ENCODE results near the gene CLPSL2.

CLPSL2 gene

DNA sequence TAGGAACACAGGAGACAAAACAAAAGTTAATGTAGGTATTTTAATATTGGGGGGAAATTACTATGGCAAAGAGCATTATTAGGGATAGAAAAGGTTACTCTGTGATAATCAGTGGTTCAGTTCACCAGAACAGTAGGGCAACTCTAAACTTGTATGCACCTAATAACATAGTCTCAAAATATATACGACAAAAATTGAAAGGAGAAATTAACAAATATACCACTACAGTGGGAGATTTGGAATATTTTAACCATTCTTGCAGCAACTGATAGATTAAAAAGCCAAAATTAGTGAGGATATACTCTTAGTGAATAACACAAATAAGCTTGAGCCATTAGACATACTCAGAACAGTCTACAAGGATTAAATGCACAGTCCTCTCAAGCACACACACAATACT, 28.5 kb upstream of the CLPSL2 start:
- TF ChIP-seq, protein P1, sequence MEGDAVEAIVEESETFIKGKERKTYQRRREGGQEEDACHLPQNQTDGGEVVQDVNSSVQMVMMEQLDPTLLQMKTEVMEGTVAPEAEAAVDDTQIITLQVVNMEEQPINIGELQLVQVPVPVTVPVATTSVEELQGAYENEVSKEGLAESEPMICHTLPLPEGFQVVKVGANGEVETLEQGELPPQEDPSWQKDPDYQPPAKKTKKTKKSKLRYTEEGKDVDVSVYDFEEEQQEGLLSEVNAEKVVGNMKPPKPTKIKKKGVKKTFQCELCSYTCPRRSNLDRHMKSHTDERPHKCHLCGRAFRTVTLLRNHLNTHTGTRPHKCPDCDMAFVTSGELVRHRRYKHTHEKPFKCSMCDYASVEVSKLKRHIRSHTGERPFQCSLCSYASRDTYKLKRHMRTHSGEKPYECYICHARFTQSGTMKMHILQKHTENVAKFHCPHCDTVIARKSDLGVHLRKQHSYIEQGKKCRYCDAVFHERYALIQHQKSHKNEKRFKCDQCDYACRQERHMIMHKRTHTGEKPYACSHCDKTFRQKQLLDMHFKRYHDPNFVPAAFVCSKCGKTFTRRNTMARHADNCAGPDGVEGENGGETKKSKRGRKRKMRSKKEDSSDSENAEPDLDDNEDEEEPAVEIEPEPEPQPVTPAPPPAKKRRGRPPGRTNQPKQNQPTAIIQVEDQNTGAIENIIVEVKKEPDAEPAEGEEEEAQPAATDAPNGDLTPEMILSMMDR (IDR thresholded peaks at IDR 0.05; ENCODE audit: low read depth, low read length): no peak
- no peak overlapping the region for H3K4me3 ChIP-seq (replicated peaks in 1 of 2; ENCODE audit: low read depth in 2 of 2, low read length in 2 of 2)
- DNase-seq (ENCODE audit: low read depth in 2 of 2): no peak

GRCh38 chr6:35750557-35750956, 25.8 kb upstream of the CLPSL2 start:
- TF ChIP-seq, protein P1 (IDR thresholded peaks at IDR 0.05; ENCODE audit: low read depth, low read length): no peak
- no peak for DNase-seq (ENCODE audit: low read depth in 2 of 2)
- no peak overlapping the region for H3K4me3 ChIP-seq (replicated peaks in 1 of 2; ENCODE audit: low read depth in 2 of 2, low read length in 2 of 2)

GRCh38 chr6:35751594-35751993, 24.8 kb upstream of the CLPSL2 start:
- TF ChIP-seq, protein P1 (IDR thresholded peaks at IDR 0.05; ENCODE audit: low read depth, low read length): no peak
- no peak for DNase-seq (ENCODE audit: low read depth in 2 of 2)
- no peak overlapping the region for H3K4me3 ChIP-seq (replicated peaks in 1 of 2; ENCODE audit: low read depth in 2 of 2, low read length in 2 of 2)

GRCh38 chr6:35752330-35752729, 24.1 kb upstream of the CLPSL2 start:
- H3K4me3 ChIP-seq (replicated peaks in 1 of 2; ENCODE audit: low read depth in 2 of 2, low read length in 2 of 2): no peak overlapping the region
- TF ChIP-seq, protein P1 (IDR thresholded peaks at IDR 0.05; ENCODE audit: low read depth, low read length): no peak
- no peak for DNase-seq (ENCODE audit: low read depth in 2 of 2)

- no peak for DNase-seq (ENCODE audit: low read depth in 2 of 2)
- TF ChIP-seq, protein P1 (IDR thresholded peaks at IDR 0.05; ENCODE audit: low read depth, low read length): no peak
- no peak overlapping the region for H3K4me3 ChIP-seq (replicated peaks in 1 of 2; ENCODE audit: low read depth in 2 of 2, low read length in 2 of 2)
Observed at GRCh38 chr6:35754452-35755277, 21.7 kb upstream of the CLPSL2 start.

DNA sequence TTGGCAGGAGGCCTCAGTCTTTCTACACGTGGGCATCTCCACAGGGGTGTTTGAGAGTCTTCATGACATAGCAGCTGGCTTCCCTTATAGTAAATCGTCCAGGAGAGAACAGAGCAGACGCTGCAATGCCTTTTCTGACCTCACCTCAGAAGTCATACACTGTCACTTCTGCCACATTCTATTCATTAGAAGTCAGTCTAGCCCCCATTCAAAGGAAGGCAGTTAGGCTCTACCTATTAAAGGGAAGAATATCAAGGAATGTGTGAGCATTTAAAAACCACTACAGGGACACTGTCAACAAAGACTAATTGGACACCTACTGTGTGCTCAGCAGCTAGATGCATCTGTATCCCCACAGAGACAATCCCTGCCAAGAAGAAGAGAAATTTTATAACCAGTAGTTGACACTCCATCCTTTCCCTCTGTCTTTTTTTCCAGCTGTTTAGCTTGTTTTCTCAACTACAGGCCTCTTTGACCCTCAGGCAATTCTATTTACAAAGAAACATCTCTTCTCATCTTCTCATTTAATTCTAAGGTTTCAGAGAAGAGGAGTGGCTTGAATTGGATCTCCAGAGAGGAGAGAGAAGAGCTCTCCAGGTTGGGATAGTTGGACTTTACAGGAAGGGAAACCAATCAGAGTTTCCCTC, 21.0 kb upstream of the CLPSL2 start:
- no peak overlapping the region for H3K4me3 ChIP-seq (replicated peaks in 1 of 2; ENCODE audit: low read depth in 2 of 2, low read length in 2 of 2)
- DNase-seq (ENCODE audit: low read depth in 2 of 2): no peak
- TF ChIP-seq, protein P1 (IDR thresholded peaks at IDR 0.05; ENCODE audit: low read depth, low read length): no peak

Measured in cardiac fibroblast (primary cell).